Neutrophil (primary cell): ENCODE data around the gene TMC8.

Source experiments
- H3K27ac ChIP-seq: fragments of 200-600 bp; sonication (generic); 2 replicates; pipeline ENCODE4 v1.5.1; 2016; ENCODE audit warnings: mild to moderate bottlenecking, moderate library complexity
- H3K27me3 ChIP-seq: fragments of 200-600 bp; sonication (generic); 2 replicates; pipeline ENCODE4 v1.6.0; 2016; ENCODE audit warnings: mild to moderate bottlenecking
- H3K36me3 ChIP-seq: fragments of 200-600 bp; sonication (generic); 2 replicates; pipeline ENCODE4 v1.5.1; 2017
- H3K4me1 ChIP-seq, 2 experiments: fragments of 200-600 bp in 1 of 2; sonication (generic) in 1 of 2; 1 replicate in 1 of 2; 2 replicates in 1 of 2; pipeline versions ENCODE4 v1.5.1 to v1.6.1; 2013 to 2016; ENCODE audit warnings: low read depth in 1 of 2, low read length in 1 of 2, mild to moderate bottlenecking in 1 of 2, moderate library complexity in 1 of 2; ENCODE audit not compliant: control insufficient read depth in 1 of 2, insufficient read depth in 1 of 2
- H3K4me3 ChIP-seq, 2 experiments: fragments of 200-600 bp in 1 of 2; sonication (generic) in 1 of 2; 1 replicate in 1 of 2; 2 replicates in 1 of 2; pipeline ENCODE4 v1.5.1; 2013 to 2016; ENCODE audit warnings: low read depth in 1 of 2, low read length in 1 of 2, mild to moderate bottlenecking in 1 of 2, moderate library complexity in 1 of 2
- H3K9me3 ChIP-seq: fragments of 200-600 bp; sonication (generic); 2 replicates; pipeline ENCODE4 v1.5.1; 2016
- CTCF ChIP-seq: fragments of 200-600 bp; sonication (generic); IDR thresholded peaks from 2 replicates; pipeline ENCODE4 v1.5.1; 2016; ENCODE audit warnings: antibody characterized with exemption

The TMC8 gene

GRCh38 chr17:78125976-78126894, 4.3 kb upstream of the TMC8 start:
- H3K27me3 ChIP-seq, result no peaks in the 10 kb centered on the region
- peak overlapping the region; percentile 98 for H3K27ac ChIP-seq
- H3K36me3 ChIP-seq, result peaks cover 52% of the 10 kb centered on the region
- peak overlapping the region; percentile 80 to 87 for H3K4me3 ChIP-seq
- peaks cover 78 to 91% of the 10 kb centered on the region in 2 experiments for H3K4me1 ChIP-seq
- no peak for TF ChIP-seq CTCF
- H3K9me3 ChIP-seq, result no peaks in the 10 kb centered on the region

- TF ChIP-seq CTCF, result no peak
- H3K4me3 ChIP-seq, result peak overlapping the region; percentile 80 to 87
- H3K27ac ChIP-seq, result peak overlapping the region; percentile 98
- H3K36me3 ChIP-seq, result peaks cover 46% of the 10 kb centered on the region
- H3K9me3 ChIP-seq, result no peaks in the 10 kb centered on the region
- peaks cover 76 to 91% of the 10 kb centered on the region in 2 experiments for H3K4me1 ChIP-seq
- H3K27me3 ChIP-seq, result no peaks in the 10 kb centered on the region
Observed at GRCh38 chr17:78126895-78127238, 3.7 kb upstream of the TMC8 start.

GRCh38 chr17:78127239-78127887, 3.2 kb upstream of the TMC8 start:
- Histone ChIP-seq H3K27me3 (no peaks in the 10 kb centered on the region), H3K4me1 (peaks cover 74 to 91% of the 10 kb centered on the region in 2 experiments), H3K36me3 (peaks cover 41% of the 10 kb centered on the region), H3K9me3 (no peaks in the 10 kb centered on the region), H3K27ac (peak overlapping the region; percentile 98), H3K4me3 (peak overlapping the region; percentile 80 to 87)
- no peak for TF ChIP-seq CTCF

- Histone ChIP-seq H3K9me3 (no peaks in the 10 kb centered on the region), H3K4me1 (peaks cover 81 to 92% of the 10 kb centered on the region in 2 experiments), H3K27ac (peak overlapping the region; percentile 98), H3K36me3 (peaks cover 38% of the 10 kb centered on the region), H3K4me3 (peak overlapping the region; percentile 80 to 87), H3K27me3 (no peaks in the 10 kb centered on the region)
- no peak for TF ChIP-seq CTCF
Observed at GRCh38 chr17:78127888-78128550, 2.6 kb upstream of the TMC8 start.

- Histone ChIP-seq H3K4me3 (peak within 1 kb of the TSS; percentile 80 to 87), H3K9me3 (no peaks in the 10 kb centered on the region), H3K36me3 (peaks cover 38% of the 10 kb centered on the region), H3K4me1 (peaks cover 87 to 92% of the 10 kb centered on the region in 2 experiments), H3K27ac (peak within 1 kb of the TSS; percentile 98), H3K27me3 (no peaks in the 10 kb centered on the region)
- TF ChIP-seq CTCF, result peak; percentile 12
Observed at GRCh38 chr17:78128551-78129350, 1.8 kb upstream of the TMC8 start, which contains the start of gene TMC6. TMC6 (minus strand) TSS chr17:78128755; CDS start chr17:78126832, 1,923 bp downstream.
